HG03378 (cell line): ENCODE measurements around the gene SHANK3.

Experiments used
- ATAC-seq: cut with Tn5 transposase; IDR thresholded peaks from one replicate; pipeline ENCODE4 v1.9.1; 2021; ENCODE audit warnings: mild to moderate bottlenecking, moderate library complexity; ENCODE audit not compliant: unreplicated experiment

SHANK3 gene

DNA sequence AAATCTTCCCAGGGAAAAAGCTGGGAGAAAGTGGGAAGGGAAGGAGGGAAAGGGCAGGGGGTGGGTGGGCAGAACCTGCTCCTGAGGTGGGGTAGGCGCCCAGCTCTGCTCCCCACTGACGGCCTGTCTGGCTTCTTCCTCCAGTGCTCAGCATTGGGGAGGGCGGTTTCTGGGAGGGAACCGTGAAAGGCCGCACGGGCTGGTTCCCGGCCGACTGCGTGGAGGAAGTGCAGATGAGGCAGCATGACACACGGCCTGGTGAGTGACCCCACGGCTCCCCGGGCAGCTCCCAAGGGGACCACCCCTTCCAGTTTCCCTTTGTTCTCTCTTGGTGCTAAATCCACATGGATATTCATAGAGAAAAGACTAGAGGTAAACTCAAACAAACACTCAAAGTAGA, 25.9 kb downstream of the SHANK3 start:
- no peak for ATAC-seq

DNA sequence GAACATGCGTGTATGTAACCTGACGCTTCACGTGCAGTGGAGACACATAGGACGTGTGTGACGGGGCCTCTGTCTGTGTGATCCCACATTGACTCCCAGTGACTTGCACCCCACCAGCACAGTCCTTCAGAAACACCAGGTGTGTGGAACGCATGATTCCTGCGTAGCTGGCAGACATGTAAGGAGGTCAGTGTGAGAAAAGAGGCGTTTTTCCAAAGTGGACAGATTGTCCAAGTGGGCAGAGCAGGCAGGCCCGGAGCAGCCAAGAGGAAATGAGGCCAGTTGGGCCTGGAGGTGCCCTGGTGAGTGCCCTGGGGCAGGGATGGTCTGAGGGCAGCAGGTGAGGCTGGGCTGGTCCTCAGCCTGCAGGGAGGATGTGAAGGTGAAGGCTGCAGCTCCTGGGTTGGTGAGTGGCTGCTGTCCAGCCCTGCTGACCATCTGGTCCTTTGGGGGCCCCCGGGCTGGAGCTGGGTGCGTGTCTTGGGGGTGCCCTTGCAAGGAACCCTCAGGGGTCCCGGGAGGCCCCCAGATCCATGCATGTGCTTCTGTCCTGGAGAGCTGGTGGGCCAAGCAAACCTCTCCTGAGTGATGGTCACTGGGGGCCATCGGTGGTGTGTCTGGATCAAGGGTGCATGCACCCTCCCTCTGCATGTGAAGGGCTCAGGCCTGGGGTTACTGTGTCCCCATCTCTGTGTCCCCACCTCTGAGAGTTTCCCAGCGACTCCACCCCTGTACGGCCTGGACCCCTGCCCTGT, 26.6 kb downstream of the SHANK3 start:
- ATAC-seq = no peak

DNA sequence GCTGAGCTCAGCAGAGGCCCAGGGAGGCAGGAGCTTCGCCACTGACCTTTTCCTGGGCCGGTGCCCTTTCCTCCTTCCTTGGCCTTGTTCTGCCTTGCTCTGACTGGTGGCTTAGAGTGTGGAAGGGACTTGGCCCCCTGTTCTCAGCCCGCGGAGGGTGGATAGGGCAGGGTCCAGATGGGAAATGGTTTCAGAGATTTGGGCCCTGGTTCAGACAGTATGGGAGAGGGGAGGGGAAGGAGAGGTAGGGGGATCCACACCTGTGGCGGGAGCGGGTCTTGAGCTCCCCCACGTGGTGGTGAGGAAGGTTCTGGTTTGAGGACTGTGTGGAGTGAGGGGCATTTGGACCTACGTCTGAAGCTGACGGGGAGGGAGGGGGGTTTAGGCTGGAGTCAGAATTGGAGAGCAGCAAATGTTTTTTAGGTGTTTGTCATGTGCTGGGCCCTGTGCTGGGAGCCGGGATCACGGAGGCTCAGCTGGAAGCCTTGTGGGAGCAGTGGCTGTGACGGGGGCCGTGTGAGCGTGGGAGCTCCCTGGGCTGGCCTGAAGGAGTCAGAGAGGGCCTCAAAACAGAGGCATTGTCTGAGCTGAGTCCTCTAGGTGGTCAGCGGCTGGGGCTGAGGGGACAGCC, 27.2 kb downstream of the SHANK3 start:
- ATAC-seq = no peak

DNA sequence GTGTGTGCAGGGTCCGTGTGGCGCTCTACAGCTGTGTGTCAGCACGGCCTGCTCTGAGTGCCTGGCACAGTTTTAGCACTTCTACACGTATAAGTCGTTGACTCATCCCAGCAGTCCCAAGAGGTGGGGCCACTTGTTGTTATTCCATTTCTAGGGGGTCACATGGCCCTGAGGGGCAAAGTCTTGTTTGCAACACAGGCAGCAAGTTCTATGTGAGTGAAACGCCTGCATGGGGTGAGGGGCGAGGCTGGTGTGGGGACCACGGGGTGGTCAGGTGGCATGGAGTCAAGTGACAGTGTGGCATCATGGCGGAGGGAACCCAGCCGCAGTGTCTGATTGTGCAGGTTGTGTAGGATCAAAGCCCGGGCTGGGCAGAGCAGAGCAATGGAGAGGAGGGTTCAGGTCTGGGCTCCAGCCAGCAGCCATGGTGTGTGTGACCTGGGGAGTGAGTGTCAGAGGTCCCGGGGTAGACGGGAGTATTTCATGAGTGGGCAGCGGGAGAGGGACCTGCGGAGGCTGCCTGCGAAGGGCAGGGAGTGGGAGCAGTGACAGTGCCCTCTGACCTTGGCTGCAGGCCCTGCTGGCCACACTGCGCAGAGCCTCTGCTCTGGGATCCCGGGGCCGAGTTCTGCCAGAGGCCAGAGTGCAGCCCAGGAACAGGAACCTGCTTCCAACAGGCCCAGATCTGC, 27.9 kb downstream of the SHANK3 start:
- no peak for ATAC-seq

DNA sequence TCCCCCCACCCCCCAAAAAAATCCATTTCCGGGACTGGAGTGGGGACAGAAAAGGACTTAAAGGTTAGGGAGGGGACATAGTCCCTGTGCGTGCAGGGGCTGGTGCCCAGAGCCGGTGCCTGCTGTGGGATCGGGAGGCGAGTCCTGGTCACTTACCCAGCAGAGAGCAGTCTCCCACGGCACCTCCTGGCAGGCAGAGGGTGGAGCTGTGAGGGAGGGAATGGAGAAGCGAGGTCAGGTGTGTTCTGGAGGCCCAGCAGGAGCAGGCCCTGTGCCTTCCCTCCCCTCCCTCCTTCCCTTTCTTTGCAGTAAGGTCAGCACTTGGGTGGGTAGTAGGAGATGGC, 28.4 kb downstream of the SHANK3 start:
- no peak for ATAC-seq

DNA sequence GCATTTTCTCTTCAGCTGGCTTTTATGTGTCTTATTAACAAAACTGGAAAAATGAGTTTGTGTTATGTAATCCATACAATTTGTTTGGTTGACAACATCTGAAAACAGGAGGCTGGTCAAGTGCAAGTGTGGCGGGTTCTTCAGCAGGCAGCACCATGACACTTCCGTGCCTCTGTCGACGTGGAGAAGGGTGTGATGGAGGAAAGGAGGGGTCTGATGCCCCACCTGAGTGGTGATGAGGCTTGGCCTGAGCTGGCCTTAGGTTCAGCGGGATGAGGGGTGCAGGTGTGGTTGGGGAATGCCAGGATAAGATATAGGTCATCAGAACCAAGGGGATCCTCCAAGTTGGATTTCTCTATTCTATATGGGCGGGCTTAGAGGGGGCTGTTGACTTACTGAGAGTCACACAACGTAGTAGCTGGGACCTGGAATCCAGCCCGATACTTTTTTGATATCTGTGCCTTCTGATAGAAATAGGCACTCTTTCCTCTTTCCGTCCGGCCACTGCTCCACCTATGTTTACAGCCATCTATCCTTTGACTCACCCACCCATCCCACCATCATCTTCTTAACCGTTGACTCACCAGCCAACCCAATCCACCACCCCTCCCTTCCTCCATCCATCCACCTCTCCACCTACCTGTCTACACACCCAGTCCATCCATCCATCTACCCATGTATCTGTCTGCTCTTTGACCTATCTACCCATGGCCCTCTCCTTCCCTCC, 29.0 kb downstream of the SHANK3 start:
- ATAC-seq = no peak

- no peak for ATAC-seq
Measured at GRCh38 chr22:50702261-50702671, 29.6 kb downstream of the SHANK3 start.

GRCh38 chr22:50702821-50703725, 30.4 kb downstream of the SHANK3 start:
- ATAC-seq = no peak

DNA sequence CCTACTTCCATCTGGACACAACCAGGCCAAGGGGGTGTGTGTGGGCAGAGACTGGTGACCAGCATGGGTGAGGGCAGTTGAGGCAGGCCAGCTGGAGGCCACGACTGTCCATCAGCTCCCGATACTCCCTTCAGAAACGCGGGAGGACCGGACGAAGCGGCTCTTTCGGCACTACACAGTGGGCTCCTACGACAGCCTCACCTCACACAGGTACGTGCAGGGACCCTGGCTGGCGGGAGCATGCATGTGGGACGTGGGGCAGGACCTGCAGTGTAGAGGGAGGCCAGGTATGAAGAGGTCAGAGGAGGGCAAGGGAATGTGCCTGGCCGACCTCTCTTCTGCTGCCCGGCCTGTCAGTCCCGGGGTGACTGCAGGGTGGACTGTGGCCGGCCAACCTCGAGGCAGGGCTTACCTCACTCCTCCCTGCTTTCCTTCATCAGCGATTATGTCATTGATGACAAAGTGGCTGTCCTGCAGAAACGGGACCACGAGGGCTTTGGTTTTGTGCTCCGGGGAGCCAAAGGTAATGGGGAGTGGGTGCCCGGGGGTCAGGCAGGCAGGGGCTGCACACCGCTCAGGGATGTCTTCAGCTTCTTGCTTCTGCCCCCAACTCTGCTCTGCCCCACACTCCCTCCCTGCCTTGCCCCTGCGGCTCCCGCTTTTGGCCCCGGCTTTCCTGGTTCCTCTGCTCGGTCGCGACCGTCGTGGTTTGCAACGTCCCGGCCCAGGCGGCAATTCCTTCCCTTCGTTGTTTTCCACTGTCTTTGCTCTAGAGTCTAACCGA, 31.3 kb downstream of the SHANK3 start:
- ATAC-seq = no peak

GRCh38 chr22:50704510-50705218, 32.0 kb downstream of the SHANK3 start:
- no peak for ATAC-seq

DNA sequence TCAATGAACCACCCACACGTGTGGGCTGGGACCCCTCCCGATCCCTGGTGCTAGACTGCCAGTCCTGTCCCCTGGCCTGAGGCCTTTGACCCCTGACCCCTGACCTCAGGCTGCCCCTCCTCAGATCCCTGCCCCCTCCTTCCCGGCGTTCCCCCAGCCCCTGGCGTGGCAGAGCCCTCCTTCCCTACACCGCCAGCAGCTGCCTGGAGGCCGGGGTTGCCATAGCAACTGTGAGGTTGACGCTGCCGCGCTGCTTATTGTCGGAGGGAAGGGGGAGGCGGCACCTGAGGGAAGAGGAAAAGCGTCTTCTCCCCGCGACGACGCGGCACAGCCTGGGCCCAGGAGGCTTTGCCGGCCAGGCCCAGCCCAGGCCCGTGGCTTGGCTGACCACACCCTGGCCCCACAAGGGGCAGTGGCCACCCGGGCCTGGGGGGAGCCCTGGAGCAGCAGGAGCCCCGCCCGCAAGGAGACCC, 32.6 kb downstream of the SHANK3 start:
- ATAC-seq = no peak

DNA sequence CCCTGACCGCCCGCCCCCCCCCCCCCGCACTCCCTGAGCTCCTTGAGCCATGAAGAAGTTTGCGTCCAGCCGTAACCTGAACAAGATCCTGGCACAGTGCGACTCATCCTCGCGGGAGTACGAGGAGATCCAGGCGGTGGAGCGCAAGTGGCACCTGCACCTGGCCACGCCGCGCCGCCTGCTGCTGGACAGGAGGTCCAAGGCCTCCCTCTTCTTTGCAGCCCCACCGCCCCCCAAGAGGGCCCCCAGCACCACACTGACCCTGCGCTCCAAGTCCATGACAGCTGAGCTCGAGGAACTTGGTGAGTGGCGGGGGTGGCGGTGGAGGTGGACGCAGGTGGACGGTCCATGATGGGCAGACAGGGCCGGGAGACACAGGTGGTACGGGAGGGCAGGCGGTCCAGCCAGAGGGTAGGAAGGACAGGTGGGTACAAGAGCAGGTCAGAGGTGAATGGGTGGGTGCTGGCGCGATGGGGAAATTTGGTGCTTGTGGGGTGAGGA, 33.3 kb downstream of the SHANK3 start:
- no peak for ATAC-seq

DNA sequence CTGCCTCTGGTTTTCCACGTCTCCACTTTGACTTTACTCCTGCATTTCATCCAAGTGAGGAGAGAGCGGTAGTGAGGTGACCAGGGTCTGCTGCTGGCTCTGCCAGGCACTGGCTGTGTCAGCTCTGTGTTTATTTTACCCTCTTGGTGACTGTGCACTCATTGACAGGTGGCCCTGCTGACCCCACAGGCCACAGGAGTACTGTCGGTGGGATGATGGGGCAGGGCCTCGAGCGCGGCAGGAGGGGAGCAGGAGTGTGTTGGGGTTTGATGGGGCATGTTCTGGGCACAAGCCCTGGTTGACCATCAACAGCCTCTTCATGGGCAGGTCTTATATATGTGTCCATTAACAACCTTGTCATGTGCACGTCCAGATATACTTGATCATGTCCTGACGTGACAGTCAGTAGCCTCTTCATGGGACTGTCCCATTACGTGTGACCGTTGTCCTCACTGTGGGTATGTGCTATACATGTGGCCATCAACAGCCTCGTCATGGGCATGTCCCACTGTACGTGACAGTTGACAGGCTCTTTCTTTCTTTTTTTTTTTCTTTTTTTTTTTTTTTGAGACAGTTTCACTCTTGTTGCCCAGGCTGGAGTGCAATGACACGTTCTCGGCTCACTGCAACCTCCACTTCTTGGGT, 34.0 kb downstream of the SHANK3 start:
- ATAC-seq = no peak

DNA sequence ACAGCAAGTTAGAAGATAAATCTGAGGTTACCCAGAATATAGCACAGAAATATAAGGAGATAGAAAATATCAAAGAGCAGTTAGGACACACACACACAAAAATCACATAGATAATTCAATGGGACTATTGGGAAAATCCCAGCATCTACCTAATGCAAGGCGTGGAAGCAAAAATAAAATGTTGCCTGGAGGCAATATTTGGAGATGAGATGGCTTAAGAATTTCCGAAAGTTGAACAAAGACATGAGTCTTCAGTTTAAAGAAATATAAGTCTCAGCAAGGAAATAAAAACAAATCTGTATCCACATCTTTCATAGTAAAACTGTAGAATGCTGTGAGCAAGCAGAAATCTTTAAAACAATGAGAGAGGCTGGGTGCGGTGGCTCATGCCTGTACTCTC, 35.9 kb downstream of the SHANK3 start:
- no peak for ATAC-seq

GRCh38 chr22:50708996-50709395, 36.4 kb downstream of the SHANK3 start:
- no peak for ATAC-seq

GRCh38 chr22:50710221-50710620, 37.6 kb downstream of the SHANK3 start:
- ATAC-seq = no peak

- ATAC-seq = no peak
Measured at GRCh38 chr22:50710886-50711285, 38.3 kb downstream of the SHANK3 start.
